HepG2 (cell line): Measurements from ENCODE around the gene PFAS. TPM values are rescaled to one million over a fixed set of nuclear protein-coding genes. Genes with fewer than 3 reads are reported as not detected.

Experiments used
- ARID2 ChIP-seq: sonication (generic); formaldehyde crosslinking; IDR thresholded peaks from 2 replicates; pipeline ENCODE4 v1.8.1; 2022; ENCODE audit warnings: mild to moderate bottlenecking, missing genetic modification reagents, borderline replicate concordance
- ELF1 ChIP-seq: sonication (generic); formaldehyde crosslinking; IDR thresholded peaks from 2 replicates; pipeline ENCODE4 v1.4.0; 2020; ENCODE audit warnings: missing genetic modification reagents
- FLYWCH1 ChIP-seq: sonication (generic); formaldehyde crosslinking; IDR thresholded peaks from 2 replicates; pipeline ENCODE4 v1.8.1; 2023; ENCODE audit warnings: mild to moderate bottlenecking, missing genetic modification reagents
- GABPB1 ChIP-seq: IDR thresholded peaks from 2 replicates; pipeline ENCODE4 v1.6.1; 2016; ENCODE audit warnings: mild to moderate bottlenecking, missing genetic modification reagents, moderate library complexity, missing compliant biosample characterization
- KDM2A ChIP-seq: sonication (generic); formaldehyde crosslinking; IDR thresholded peaks from 2 replicates; pipeline ENCODE4 v1.4.0; 2020; ENCODE audit warnings: low read depth, missing genetic modification reagents, borderline replicate concordance
- KLF11 ChIP-seq: IDR thresholded peaks from 2 replicates; pipeline ENCODE4 v1.6.1; 2016; ENCODE audit warnings: missing compliant biosample characterization
- MBNL3 ChIP-seq: fragments of 250-450 bp; sonication (Bioruptor Pico); conservative IDR thresholded peaks from 2 replicates; pipeline ENCODE4 v1.8.0; 2022; ENCODE audit warnings: mild to moderate bottlenecking, inconsistent platforms
- MED1 ChIP-seq: sonication (generic); formaldehyde crosslinking; IDR thresholded peaks from 2 replicates; pipeline ENCODE4 v1.4.0; 2020; ENCODE audit warnings: missing genetic modification reagents
- MED8 ChIP-seq: sonication (generic); formaldehyde crosslinking; IDR thresholded peaks from 2 replicates; pipeline ENCODE4 v1.8.1; 2023; ENCODE audit warnings: mild to moderate bottlenecking, missing genetic modification reagents; ENCODE audit not compliant: insufficient replicate concordance
- NCOA5 ChIP-seq: sonication (generic); formaldehyde crosslinking; IDR thresholded peaks from 2 replicates; pipeline ENCODE4 v1.4.0; 2020; ENCODE audit warnings: missing genetic modification reagents
- NFATC3 ChIP-seq: sonication (generic); formaldehyde crosslinking; IDR thresholded peaks from 2 replicates; pipeline ENCODE4 v1.5.1; 2020; ENCODE audit warnings: mild to moderate bottlenecking, missing genetic modification reagents
- SALL1 ChIP-seq: sonication (generic); formaldehyde crosslinking; IDR thresholded peaks from 2 replicates; pipeline ENCODE4 v1.8.0; 2022; ENCODE audit warnings: mild to moderate bottlenecking, missing genetic modification reagents
- SRSF1 ChIP-seq: fragments of 200-400 bp; formaldehyde crosslinking; optimal IDR thresholded peaks from 2 replicates; pipeline ENCODE3; 2017; ENCODE audit warnings: mild to moderate bottlenecking, low read depth, low read length, moderate library complexity
- ZFP82 ChIP-seq: sonication (generic); formaldehyde crosslinking; IDR thresholded peaks from 2 replicates; pipeline ENCODE4 v1.5.1; 2020; ENCODE audit warnings: mild to moderate bottlenecking, missing genetic modification reagents, borderline replicate concordance
- ZFYVE20 ChIP-seq: sonication (generic); formaldehyde crosslinking; IDR thresholded peaks from 2 replicates; pipeline ENCODE4 v1.8.0; 2023; ENCODE audit warnings: low read depth, mild to moderate bottlenecking, moderate library complexity, missing genetic modification reagents, borderline replicate concordance
- ZMYM4 ChIP-seq: sonication (generic); formaldehyde crosslinking; IDR thresholded peaks from 2 replicates; pipeline ENCODE4 v1.8.1; 2023; ENCODE audit warnings: mild to moderate bottlenecking, missing genetic modification reagents
- ZNF234 ChIP-seq: sonication (generic); formaldehyde crosslinking; conservative IDR thresholded peaks from 2 replicates; pipeline ENCODE4 v1.5.1; 2020; ENCODE audit warnings: mild to moderate bottlenecking, missing genetic modification reagents
- ZNF260 ChIP-seq: sonication (generic); formaldehyde crosslinking; IDR thresholded peaks from 2 replicates; pipeline ENCODE4 v1.4.0; 2020; ENCODE audit warnings: missing genetic modification reagents, low read depth, mild to moderate bottlenecking, borderline replicate concordance
- ZNF354B ChIP-seq: sonication (generic); formaldehyde crosslinking; IDR thresholded peaks from 2 replicates; pipeline ENCODE4 v1.8.0; 2022; ENCODE audit warnings: mild to moderate bottlenecking, missing genetic modification reagents
- ZNF382 ChIP-seq: sonication (generic); formaldehyde crosslinking; IDR thresholded peaks from 2 replicates; pipeline ENCODE4 v1.5.0; 2020; ENCODE audit warnings: missing genetic modification reagents, mild to moderate bottlenecking, borderline replicate concordance
- ZNF556 ChIP-seq: sonication (generic); formaldehyde crosslinking; IDR thresholded peaks from 2 replicates; pipeline ENCODE4 v1.4.0; 2020; ENCODE audit warnings: mild to moderate bottlenecking, missing genetic modification reagents, borderline replicate concordance
- ZNF558 ChIP-seq: sonication (generic); formaldehyde crosslinking; IDR thresholded peaks from 2 replicates; pipeline ENCODE4 v1.9.0; 2022; ENCODE audit warnings: mild to moderate bottlenecking, missing genetic modification reagents, borderline replicate concordance
- polyA plus RNA-seq, 8 experiments: library from polyadenylated mRNA; depleted of rRNA in 3 of 8; stranded (reverse) in 7 of 8; unstranded in 1 of 8; fragments of >200 nt; fragmentation: Illumina TruSeq in 4 of 8; extraction: Trizol in 4 of 8; gene quantifications; 2 replicates each; pipeline versions ENCODE4 v1.2.1 to v1.2.3, GENCODE V29; 2011 to 2016; ENCODE audit warnings: low read depth in 4 of 8, missing spikeins in 1 of 8, mixed read lengths in 1 of 8; ENCODE audit not compliant: insufficient read depth in 1 of 8
- total RNA-seq, 5 experiments: library from RNA; depleted of rRNA; stranded (reverse); fragments of >200 nt; fragmentation: Illumina TruSeq; extraction: Trizol; gene quantifications; 2 replicates each; pipeline ENCODE4 v1.2.3, GENCODE V29; 2016; ENCODE audit warnings: low read depth in 1 of 5
- TF ChIP-seq, protein P1 (sequence below): sonication (generic); formaldehyde crosslinking; IDR thresholded peaks from 2 replicates; pipeline ENCODE4 v1.5.1; 2020; ENCODE audit warnings: missing genetic modification reagents, mild to moderate bottlenecking, borderline replicate concordance
- TF ChIP-seq, protein P2 (sequence below): sonication (generic); formaldehyde crosslinking; IDR thresholded peaks from 2 replicates; pipeline ENCODE4 v1.5.1; 2020; ENCODE audit warnings: mild to moderate bottlenecking, missing genetic modification reagents, moderate library complexity
- TF ChIP-seq, protein P3 (sequence below): sonication (generic); formaldehyde crosslinking; IDR thresholded peaks from 2 replicates; pipeline ENCODE4 v1.4.0; 2020; ENCODE audit warnings: missing genetic modification reagents, borderline replicate concordance

Gene PFAS
- total and polyA plus RNA-seq, 2 of the 13 experiments (the other 11 are each of a cell fraction or from before 2014, with no cell fraction given), result 49.4 to 58.2 TPM

DNA sequence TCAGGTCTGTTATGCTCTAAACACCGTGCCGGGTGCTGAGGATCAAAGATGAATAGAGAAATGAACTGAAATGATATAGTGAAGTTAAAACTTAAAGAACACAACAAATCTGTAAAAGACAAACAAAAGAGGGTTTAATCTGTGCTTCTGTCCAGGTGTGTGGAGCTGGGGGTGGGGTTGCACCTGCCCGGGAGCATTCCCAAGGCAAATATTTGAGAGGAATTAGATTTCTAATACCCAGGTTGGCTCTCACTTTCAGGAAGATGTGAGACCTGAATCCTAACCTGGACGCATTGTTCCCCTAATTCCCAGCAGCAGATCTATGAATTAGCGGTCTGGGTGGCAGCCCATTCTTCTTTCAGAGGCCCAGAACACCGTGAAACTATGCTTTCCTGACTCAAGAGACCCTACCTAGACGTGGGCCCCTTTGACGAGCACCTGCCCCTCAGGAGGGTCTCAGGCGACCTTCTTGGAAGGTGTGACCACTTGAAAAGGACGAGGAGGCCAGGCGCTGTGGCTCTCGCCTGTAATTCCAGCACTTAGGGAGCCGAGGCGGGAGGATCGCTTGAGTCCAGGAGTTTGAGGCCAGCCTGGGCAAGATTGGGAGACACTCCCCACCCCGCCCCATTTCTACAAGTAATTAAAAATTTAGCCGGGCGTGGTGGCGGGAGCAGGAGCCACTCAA lies 38.7 kb downstream of the PFAS start (continued):
- no peak for TF ChIP-seq SRSF1
- peak; percentile 44 for TF ChIP-seq MED8 (CRISPR knock-in tag)
- TF ChIP-seq, protein P1, sequence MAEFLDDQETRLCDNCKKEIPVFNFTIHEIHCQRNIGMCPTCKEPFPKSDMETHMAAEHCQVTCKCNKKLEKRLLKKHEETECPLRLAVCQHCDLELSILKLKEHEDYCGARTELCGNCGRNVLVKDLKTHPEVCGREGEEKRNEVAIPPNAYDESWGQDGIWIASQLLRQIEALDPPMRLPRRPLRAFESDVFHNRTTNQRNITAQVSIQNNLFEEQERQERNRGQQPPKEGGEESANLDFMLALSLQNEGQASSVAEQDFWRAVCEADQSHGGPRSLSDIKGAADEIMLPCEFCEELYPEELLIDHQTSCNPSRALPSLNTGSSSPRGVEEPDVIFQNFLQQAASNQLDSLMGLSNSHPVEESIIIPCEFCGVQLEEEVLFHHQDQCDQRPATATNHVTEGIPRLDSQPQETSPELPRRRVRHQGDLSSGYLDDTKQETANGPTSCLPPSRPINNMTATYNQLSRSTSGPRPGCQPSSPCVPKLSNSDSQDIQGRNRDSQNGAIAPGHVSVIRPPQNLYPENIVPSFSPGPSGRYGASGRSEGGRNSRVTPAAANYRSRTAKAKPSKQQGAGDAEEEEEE (CRISPR knock-in tag), result no peak
- 0 out of 2 replicates have a peak, but pooled peaks have one; percentile 20 for TF ChIP-seq ZFP82 (CRISPR knock-in tag)
- TF ChIP-seq ZNF234, result no peak
- TF ChIP-seq ZNF556 (CRISPR knock-in tag), result 0 out of 2 replicates have a peak, but pooled peaks have one; percentile 1
- no peak for TF ChIP-seq ZNF558 (CRISPR knock-in tag)
- TF ChIP-seq, protein P2, sequence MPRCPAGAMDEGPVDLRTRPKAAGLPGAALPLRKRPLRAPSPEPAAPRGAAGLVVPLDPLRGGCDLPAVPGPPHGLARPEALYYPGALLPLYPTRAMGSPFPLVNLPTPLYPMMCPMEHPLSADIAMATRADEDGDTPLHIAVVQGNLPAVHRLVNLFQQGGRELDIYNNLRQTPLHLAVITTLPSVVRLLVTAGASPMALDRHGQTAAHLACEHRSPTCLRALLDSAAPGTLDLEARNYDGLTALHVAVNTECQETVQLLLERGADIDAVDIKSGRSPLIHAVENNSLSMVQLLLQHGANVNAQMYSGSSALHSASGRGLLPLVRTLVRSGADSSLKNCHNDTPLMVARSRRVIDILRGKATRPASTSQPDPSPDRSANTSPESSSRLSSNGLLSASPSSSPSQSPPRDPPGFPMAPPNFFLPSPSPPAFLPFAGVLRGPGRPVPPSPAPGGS (CRISPR knock-in tag), result 0 out of 2 replicates have a peak, but pooled peaks have one; percentile 10
- TF ChIP-seq KLF11 (CRISPR knock-in tag), result no peak
- no peak for TF ChIP-seq FLYWCH1
- TF ChIP-seq ZNF382 (CRISPR knock-in tag), result no peak
- no peak for TF ChIP-seq ZNF354B
- TF ChIP-seq GABPB1 (CRISPR knock-in tag), result no peak
- no peak for TF ChIP-seq ZNF260 (CRISPR knock-in tag)
- TF ChIP-seq NFATC3 (CRISPR knock-in tag), result no peak
- TF ChIP-seq, protein P3, sequence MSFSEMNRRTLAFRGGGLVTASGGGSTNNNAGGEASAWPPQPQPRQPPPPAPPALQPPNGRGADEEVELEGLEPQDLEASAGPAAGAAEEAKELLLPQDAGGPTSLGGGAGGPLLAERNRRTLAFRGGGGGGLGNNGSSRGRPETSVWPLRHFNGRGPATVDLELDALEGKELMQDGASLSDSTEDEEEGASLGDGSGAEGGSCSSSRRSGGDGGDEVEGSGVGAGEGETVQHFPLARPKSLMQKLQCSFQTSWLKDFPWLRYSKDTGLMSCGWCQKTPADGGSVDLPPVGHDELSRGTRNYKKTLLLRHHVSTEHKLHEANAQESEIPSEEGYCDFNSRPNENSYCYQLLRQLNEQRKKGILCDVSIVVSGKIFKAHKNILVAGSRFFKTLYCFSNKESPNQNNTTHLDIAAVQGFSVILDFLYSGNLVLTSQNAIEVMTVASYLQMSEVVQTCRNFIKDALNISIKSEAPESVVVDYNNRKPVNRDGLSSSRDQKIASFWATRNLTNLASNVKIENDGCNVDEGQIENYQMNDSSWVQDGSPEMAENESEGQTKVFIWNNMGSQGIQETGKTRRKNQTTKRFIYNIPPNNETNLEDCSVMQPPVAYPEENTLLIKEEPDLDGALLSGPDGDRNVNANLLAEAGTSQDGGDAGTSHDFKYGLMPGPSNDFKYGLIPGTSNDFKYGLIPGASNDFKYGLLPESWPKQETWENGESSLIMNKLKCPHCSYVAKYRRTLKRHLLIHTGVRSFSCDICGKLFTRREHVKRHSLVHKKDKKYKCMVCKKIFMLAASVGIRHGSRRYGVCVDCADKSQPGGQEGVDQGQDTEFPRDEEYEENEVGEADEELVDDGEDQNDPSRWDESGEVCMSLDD (CRISPR knock-in tag), result no peak
- no peak for TF ChIP-seq KDM2A (CRISPR knock-in tag)
- no peak for TF ChIP-seq ARID2 (CRISPR knock-in tag)
- no peak for TF ChIP-seq MBNL3 (CRISPR knock-in tag)
- TF ChIP-seq MED1 (CRISPR knock-in tag), result no peak; the same call in 1 of the 2 replicates
- TF ChIP-seq ELF1 (CRISPR knock-in tag), result no peak
- no peak for TF ChIP-seq NCOA5
- no peak for TF ChIP-seq SALL1 (CRISPR knock-in tag)
- TF ChIP-seq ZMYM4, result no peak
- no peak for TF ChIP-seq ZFYVE20 (CRISPR knock-in tag)
